Loucy (cell line): Measurements from ENCODE around the gene RUFY3.
"Not testable (repeated sequence)": the region's sequence is repeated elsewhere in the genome, so short reads cannot be mapped to it uniquely, and the experiment has no call there.

Experiments used
- H2AFZ ChIP-seq: fragments of 200-600 bp; sonication (generic); 2 replicates; pipeline ENCODE4 v1.6.0; 2016; ENCODE audit warnings: antibody characterized with exemption, mild to moderate bottlenecking, low read length, moderate library complexity
- H3F3A ChIP-seq: fragments of 200-600 bp; 2 replicates; pipeline ENCODE4 v1.6.0; 2016; ENCODE audit warnings: antibody characterized with exemption, low read depth, mild to moderate bottlenecking
- H3K27me3 ChIP-seq: fragments of 200-600 bp; sonication (generic); 2 replicates; pipeline ENCODE4 v1.6.1; 2014; ENCODE audit warnings: low read length, mild to moderate bottlenecking; ENCODE audit not compliant: insufficient read depth, poor library complexity, severe bottlenecking
- H3K36me3 ChIP-seq: fragments of 200-600 bp; sonication (generic); 2 replicates; pipeline ENCODE4 v1.6.1; 2016; ENCODE audit warnings: low read length; ENCODE audit not compliant: insufficient read depth
- H3K4me1 ChIP-seq: fragments of 200-600 bp; sonication (generic); 2 replicates; pipeline ENCODE4 v1.5.1; 2014; ENCODE audit warnings: low read length, mild to moderate bottlenecking; ENCODE audit not compliant: insufficient read depth, poor library complexity, severe bottlenecking
- H3K4me2 ChIP-seq: fragments of 200-600 bp; sonication (generic); 2 replicates; pipeline ENCODE4 v1.6.0; 2014; ENCODE audit warnings: antibody characterized with exemption, low read length, low read depth, mild to moderate bottlenecking; ENCODE audit not compliant: poor library complexity, severe bottlenecking
- H3K4me3 ChIP-seq: fragments of 200-600 bp; sonication (generic); 2 replicates; pipeline ENCODE4 v1.5.1; 2014; ENCODE audit warnings: low read length, mild to moderate bottlenecking, mixed read lengths; ENCODE audit not compliant: poor library complexity, severe bottlenecking
- H3K79me2 ChIP-seq: fragments of 200-600 bp; sonication (generic); 2 replicates; pipeline ENCODE4 v1.6.1; 2014; ENCODE audit warnings: low read length; ENCODE audit not compliant: insufficient read depth
- H3K9ac ChIP-seq: fragments of 200-600 bp; sonication (generic); 2 replicates; pipeline ENCODE4 v1.6.0; 2014; ENCODE audit warnings: mild to moderate bottlenecking, low read depth, low read length, moderate library complexity; ENCODE audit not compliant: poor library complexity, severe bottlenecking
- H3K9me2 ChIP-seq: fragments of 200-600 bp; sonication (generic); replicated peaks from 2 replicates; pipeline ENCODE4 v1.6.1; 2016; ENCODE audit warnings: low read depth, low read length, mixed read lengths
- H3K9me3 ChIP-seq: fragments of 200-600 bp; sonication (generic); 2 replicates; pipeline ENCODE4 v1.6.1; 2014; ENCODE audit warnings: mild to moderate bottlenecking, antibody characterized with exemption, low read length, low read depth; ENCODE audit not compliant: insufficient read depth
- H4K20me1 ChIP-seq: fragments of 200-600 bp; sonication (generic); 2 replicates; pipeline ENCODE4 v1.6.0; 2014; ENCODE audit warnings: antibody characterized with exemption, low read length, mild to moderate bottlenecking; ENCODE audit not compliant: insufficient read depth, poor library complexity, severe bottlenecking
- CTCF ChIP-seq: fragments of 200-600 bp; sonication (generic); conservative IDR thresholded peaks from 2 replicates; pipeline ENCODE4 v1.5.1; 2014; ENCODE audit warnings: mild to moderate bottlenecking, antibody characterized with exemption, low read length
- EZH2phosphoT487 ChIP-seq: fragments of 200-600 bp; IDR thresholded peaks from 2 replicates; pipeline ENCODE4 v1.6.1; 2018; ENCODE audit warnings: antibody characterized with exemption, mild to moderate bottlenecking, moderate library complexity, borderline replicate concordance

RUFY3 gene

DNA sequence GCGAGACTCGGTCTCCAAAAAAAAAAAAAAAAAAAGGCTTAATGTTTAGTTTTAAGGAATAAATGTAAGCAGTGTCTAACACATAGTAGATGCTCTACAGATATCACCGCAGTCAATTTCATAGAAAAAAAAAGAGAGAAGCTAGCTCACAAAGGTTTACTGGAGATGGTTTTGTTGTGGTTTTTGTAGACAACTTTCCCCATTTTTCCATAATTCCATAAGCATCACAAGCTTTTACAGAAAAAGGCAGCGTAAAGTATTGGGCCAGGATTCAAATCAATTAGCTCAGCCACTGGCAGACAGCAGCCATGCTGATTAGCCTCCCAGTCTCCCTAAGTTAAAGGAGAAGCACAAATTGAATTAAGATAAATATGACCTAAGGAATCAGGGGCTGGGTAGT lies 116.4 kb downstream of the RUFY3 start:
- Histone ChIP-seq H4K20me1 (peaks cover 56% of the 10 kb centered on the region), H3K4me1 (peaks cover 21% of the 10 kb centered on the region), H2AFZ (no peak overlapping the region), H3K9ac (peak overlapping the region; percentile 85), H3K79me2 (peaks cover 65% of the 10 kb centered on the region), H3K27me3 (peaks cover 5% of the 10 kb centered on the region), H3K4me2 (peak overlapping the region; percentile 100), H3K9me2 (no peaks in the 10 kb centered on the region), H3K4me3 (peak overlapping the region; percentile 100), H3K36me3 (peaks cover 11% of the 10 kb centered on the region), H3F3A (no peaks in the 10 kb centered on the region), H3K9me3 (no peaks in the 10 kb centered on the region)
- TF ChIP-seq CTCF (no peak), EZH2phosphoT487 (no peak)

DNA sequence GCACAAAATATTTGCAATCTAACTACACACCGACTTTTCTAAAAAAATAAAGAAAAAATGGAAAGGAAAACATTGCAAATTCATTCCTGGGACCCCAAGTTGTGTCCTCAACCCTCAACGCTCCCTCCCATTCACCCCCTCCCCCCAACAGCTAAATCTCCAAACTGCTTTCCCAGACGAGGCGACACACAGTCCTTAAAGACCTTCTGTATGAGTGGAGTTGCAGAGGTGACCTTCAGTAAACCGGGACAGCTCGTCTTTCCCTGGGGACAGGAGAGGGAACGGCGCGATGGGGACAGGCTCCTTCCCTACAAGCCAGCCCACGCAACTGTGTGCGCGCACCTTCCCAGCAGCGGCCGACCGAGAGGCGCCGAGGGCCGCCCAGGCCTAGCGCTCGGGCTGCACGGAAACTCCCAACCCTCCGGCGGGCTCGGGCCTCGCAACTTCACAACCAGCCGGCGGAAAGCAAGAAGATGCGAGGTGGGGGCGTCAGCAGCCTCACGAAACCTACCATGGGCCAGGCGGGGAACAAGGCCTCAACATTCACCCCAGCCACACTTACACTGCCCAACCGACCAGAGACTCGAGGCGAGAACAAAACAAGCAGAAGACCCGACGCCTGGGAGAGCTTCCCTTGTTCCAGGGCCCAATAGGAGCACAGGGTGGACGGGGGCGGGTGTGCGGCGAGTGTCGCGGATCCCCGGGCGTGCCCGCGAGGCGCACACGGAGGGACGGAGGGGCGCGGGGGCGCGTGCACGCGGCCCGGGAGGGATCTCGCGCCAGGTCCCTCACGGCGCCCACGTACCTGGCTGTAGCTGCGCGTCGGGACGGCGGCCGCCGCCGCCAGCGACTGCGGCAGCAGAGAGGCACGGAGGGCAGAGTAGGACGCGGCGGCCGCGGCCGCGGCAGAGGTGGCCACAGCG lies 117.2 kb downstream of the RUFY3 start:
- peaks cover 5% of the 10 kb centered on the region for H3K27me3 ChIP-seq
- H3K4me2 ChIP-seq, result peak overlapping the region; percentile 100
- peaks cover 57% of the 10 kb centered on the region for H3K79me2 ChIP-seq
- H3K4me1 ChIP-seq, result peaks cover 20% of the 10 kb centered on the region
- peaks cover 7% of the 10 kb centered on the region for H3K36me3 ChIP-seq
- no peaks in the 10 kb centered on the region for H3F3A ChIP-seq
- peaks cover 49% of the 10 kb centered on the region for H4K20me1 ChIP-seq
- peak overlapping the region; percentile 85 for H3K9ac ChIP-seq
- peak overlapping the region; percentile 100 for H3K4me3 ChIP-seq
- peak overlapping the region; percentile 86; the same call in 1 of the 2 replicates for H2AFZ ChIP-seq
- no peaks in the 10 kb centered on the region for H3K9me2 ChIP-seq
- no peak for TF ChIP-seq EZH2phosphoT487
- no peak for TF ChIP-seq CTCF
- no peaks in the 10 kb centered on the region for H3K9me3 ChIP-seq

DNA sequence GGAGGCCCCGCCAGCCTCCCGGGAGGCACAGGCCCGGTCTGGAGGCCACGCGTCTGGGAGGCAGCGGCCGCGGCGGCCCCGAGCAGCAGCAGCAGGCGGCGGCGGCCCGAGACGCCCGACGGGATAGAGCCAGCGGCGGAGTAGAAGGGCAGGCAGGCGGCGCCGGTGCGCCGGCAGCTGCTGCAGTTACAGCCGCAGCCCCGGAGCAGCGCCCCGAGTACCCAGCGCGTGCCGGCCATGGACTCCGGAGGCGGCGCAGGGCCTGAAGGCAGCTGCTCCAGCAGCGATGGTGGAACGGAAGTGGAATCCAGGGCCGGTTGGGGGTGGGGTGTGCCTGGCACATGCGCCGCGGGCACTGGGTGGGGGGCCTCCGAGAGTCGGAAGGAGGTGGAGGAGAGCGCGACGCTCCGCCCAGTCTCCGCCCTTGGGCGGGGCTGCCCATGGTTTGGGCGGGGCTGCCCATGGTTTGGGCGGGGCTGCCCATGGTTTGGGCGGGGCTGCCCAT lies 117.9 kb downstream of the RUFY3 start, which contains the start of gene GRSF1:
TSS of gene GRSF1 (minus strand) at position 302 of the 505 bp plus-strand sequence. CDS start at position 239, 63 bp downstream.
- H3K9ac ChIP-seq, result peak within 1 kb of the TSS; percentile 85
- H3F3A ChIP-seq, result no peaks in the 10 kb centered on the region
- no peaks in the 10 kb centered on the region for H3K9me2 ChIP-seq
- peak within 1 kb of the TSS; percentile 86; the same call in 1 of the 2 replicates for H2AFZ ChIP-seq
- peak within 1 kb of the TSS; percentile 100 for H3K4me3 ChIP-seq
- peaks cover 50% of the 10 kb centered on the region for H3K79me2 ChIP-seq
- TF ChIP-seq EZH2phosphoT487 (no peak), CTCF (no peak)
- H4K20me1 ChIP-seq, result peaks cover 43% of the 10 kb centered on the region
- peak within 1 kb of the TSS; percentile 100 for H3K4me2 ChIP-seq
- peaks cover 5% of the 10 kb centered on the region for H3K27me3 ChIP-seq
- peaks cover 4% of the 10 kb centered on the region for H3K36me3 ChIP-seq
- peaks cover 18% of the 10 kb centered on the region for H3K4me1 ChIP-seq
- H3K9me3 ChIP-seq, result no peaks in the 10 kb centered on the region

DNA sequence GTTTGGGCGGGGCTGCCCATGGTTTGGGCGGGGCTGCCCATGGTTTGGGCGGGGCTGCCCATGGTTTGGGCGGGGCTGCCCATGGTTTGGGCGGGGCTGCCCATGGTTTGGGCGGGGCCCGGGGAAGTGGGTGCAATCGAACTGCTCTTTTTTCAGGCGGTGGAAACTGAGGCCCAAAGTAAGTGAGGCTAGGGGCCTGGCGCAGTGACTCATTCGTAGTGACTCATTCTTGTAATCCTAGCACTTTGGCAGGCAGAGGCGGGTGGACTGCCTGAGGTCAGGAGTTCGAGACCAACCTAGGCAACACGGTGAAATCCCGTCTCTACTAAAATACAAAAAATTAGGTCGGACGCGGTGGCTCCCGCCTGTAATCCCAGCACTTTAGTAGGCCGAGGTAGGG lies 118.4 kb downstream of the RUFY3 start:
- H3K27me3 ChIP-seq, H3K36me3 ChIP-seq, H3K9me2 ChIP-seq, H3F3A ChIP-seq, H2AFZ ChIP-seq, H3K4me2 ChIP-seq, H3K4me3 ChIP-seq, H3K9me3 ChIP-seq, H3K9ac ChIP-seq: not testable (repeated sequence)
- Histone ChIP-seq H4K20me1 (peaks cover 38% of the 10 kb centered on the region), H3K4me1 (peaks cover 16% of the 10 kb centered on the region), H3K79me2 (peaks cover 45% of the 10 kb centered on the region)

GRCh38 chr4:70840631-70841030 lies 118.9 kb downstream of the RUFY3 start:
- H3K9me3 ChIP-seq, H3K4me2 ChIP-seq, H3K36me3 ChIP-seq, H3K9me2 ChIP-seq, H3K4me3 ChIP-seq, H3K9ac ChIP-seq, H3K27me3 ChIP-seq, H2AFZ ChIP-seq, H3F3A ChIP-seq: not testable (repeated sequence)
- Histone ChIP-seq H3K79me2 (peaks cover 40% of the 10 kb centered on the region), H4K20me1 (peaks cover 35% of the 10 kb centered on the region), H3K4me1 (peaks cover 16% of the 10 kb centered on the region)
